K562 (cell line): ENCODE results near the gene GSTA4. TPM values are rescaled to one million over a fixed set of nuclear protein-coding genes. Genes with fewer than 3 reads are reported as not detected.

Experiments used
- CLOCK ChIP-seq: fragments of 250-450 bp; sonication (Bioruptor Pico); IDR thresholded peaks from 2 replicates; pipeline ENCODE4 v1.4.0; 2020; ENCODE audit warnings: mild to moderate bottlenecking, moderate library complexity, borderline replicate concordance
- EHMT2 ChIP-seq: fragments of 450-650 bp; IDR thresholded peaks from 2 replicates; pipeline ENCODE4 v1.6.1; 2018; ENCODE audit warnings: antibody characterized with exemption
- ILF3 ChIP-seq: fragments of 450-650 bp; IDR thresholded peaks from 2 replicates; pipeline ENCODE4 v1.6.1; 2018; ENCODE audit warnings: antibody characterized with exemption, mild to moderate bottlenecking, moderate library complexity, borderline replicate concordance
- SMARCB1 ChIP-seq: IDR thresholded peaks from 2 replicates; pipeline ENCODE4 v1.6.1; 2011; ENCODE audit warnings: improper control_type of control experiment, low read depth; ENCODE audit not compliant: insufficient read length
- TSC22D4 ChIP-seq: fragments of 450-650 bp; IDR thresholded peaks from 2 replicates; pipeline ENCODE4 v1.6.1; 2016; ENCODE audit warnings: missing genetic modification characterization, missing biosample characterization, control low read depth
- ZNF609 ChIP-seq: sonication (generic); formaldehyde crosslinking; IDR thresholded peaks from 2 replicates; pipeline ENCODE4 v1.8.1; 2023; ENCODE audit warnings: missing genetic modification reagents, mild to moderate bottlenecking, borderline replicate concordance
- polyA plus RNA-seq, 8 experiments: library from polyadenylated mRNA; depleted of rRNA in 4 of 8; stranded (reverse) in 5 of 8; unstranded in 3 of 8; fragments of >200 nt; fragmentation: Nextera tagmentation in 2 of 8; fragmentation: Illumina TruSeq in 1 of 8; extraction: Ambion mirVana in 2 of 8; extraction: Trizol in 1 of 8; gene quantifications; 2 replicates each; pipeline versions ENCODE4 v1.2.1 to v1.2.3, GENCODE V29; 2011 to 2014; ENCODE audit warnings: inconsistent platforms in 1 of 8, missing spikeins in 1 of 8
- total RNA-seq, 7 experiments: library from RNA; depleted of rRNA in 6 of 7; stranded (reverse); fragments of >200 nt in 6 of 7; fragmentation: Illumina TruSeq in 2 of 7; extraction: Trizol in 2 of 7; gene quantifications; 2 replicates each; pipeline versions ENCODE4 v1.2.1 to v1.2.3, GENCODE V29; 2011 to 2021; ENCODE audit warnings: low replicate concordance in 1 of 7
- TF ChIP-seq, protein P1 (sequence below): fragments of 450-650 bp; formaldehyde crosslinking; IDR thresholded peaks from 2 replicates; pipeline ENCODE4 v1.4.0; 2020; ENCODE audit warnings: mild to moderate bottlenecking

The GSTA4 gene
- total and polyA plus RNA-seq, 9 of the 15 experiments (the other 6 are each of a cell fraction or from before 2014, with no cell fraction given): 0.89 to 4.0 (median 2.0) TPM

DNA sequence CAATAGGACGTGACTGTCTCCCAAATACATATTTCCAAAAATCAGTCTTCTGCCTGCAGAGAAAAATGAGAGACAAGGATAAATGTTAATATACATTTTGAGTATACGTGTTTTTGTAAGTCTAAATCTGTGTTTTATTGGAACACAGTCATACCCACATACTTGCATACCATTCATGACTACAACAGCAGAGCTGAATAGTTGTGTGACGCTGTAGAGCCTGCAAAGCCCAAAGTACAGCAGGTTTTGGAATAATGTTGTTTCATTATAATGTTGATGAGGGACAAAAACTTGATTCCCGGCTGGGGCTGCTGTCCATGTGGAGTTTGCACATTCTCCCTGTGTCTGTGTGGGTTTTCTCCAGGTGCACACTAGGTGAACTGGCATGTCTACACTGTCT lies 46.3 kb upstream of the GSTA4 start (continued):
- TF ChIP-seq TSC22D4 (tag): no peak
- no peak for TF ChIP-seq ZNF609 (CRISPR knock-in tag)
- TF ChIP-seq ILF3: no peak
- no peak for TF ChIP-seq EHMT2
- TF ChIP-seq SMARCB1: no peak
- TF ChIP-seq, protein P1, sequence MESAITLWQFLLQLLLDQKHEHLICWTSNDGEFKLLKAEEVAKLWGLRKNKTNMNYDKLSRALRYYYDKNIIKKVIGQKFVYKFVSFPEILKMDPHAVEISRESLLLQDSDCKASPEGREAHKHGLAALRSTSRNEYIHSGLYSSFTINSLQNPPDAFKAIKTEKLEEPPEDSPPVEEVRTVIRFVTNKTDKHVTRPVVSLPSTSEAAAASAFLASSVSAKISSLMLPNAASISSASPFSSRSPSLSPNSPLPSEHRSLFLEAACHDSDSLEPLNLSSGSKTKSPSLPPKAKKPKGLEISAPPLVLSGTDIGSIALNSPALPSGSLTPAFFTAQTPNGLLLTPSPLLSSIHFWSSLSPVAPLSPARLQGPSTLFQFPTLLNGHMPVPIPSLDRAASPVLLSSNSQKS (CRISPR knock-in tag): no peak
- no peak for TF ChIP-seq CLOCK (CRISPR knock-in tag)
